Superior temporal gyrus (tissue), 1 donor: ENCODE data around the gene DNAH9.
A peak's percentile ranks its signal among the peaks of the same experiment; 100 is the strongest.

Source experiments
- DNase-seq: peaks from one replicate; pipeline ENCODE4 v3.0.0-alpha.2; 2016; ENCODE audit errors: extremely low spot score

The DNAH9 gene

DNA sequence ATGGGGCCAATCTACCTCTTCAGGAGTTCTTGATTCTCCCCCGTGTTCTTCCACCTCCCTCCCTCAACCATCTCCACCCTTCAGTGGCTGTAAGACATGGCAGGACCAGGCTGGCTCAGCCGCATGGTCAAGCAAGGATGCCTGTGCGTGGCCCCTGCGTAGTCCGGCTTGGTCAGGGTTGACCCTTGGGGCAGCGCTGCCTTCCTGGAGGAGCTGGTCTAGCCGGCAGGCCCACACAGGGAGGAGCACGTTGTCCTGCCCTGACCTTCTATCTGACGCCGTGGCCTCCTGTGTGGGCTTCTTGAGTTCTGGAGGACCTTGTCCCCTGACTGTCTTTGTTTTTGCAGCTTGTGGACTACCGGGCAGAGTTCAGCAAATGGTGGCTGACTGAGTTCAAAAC lies 169.8 kb downstream of the DNAH9 start:
- no peak for DNase-seq

DNA sequence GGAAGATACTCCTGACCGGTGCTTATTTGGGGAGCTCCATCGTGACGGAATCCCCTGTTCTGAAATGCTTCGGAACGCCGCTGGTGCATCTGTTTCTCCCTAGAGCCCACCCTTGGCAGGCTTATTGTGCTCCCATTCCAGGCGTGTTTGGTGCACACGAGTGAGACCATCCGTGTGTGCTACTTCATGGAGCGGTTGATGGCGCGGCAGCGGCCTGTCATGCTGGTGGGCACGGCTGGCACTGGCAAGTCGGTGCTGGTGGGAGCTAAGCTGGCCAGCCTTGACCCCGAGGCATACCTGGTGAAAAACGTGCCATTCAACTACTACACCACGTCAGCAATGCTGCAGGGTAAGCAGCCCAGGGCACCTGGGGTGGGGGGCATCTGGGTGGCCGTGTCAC lies 170.7 kb downstream of the DNAH9 start:
- DNase-seq = no peak

DNA sequence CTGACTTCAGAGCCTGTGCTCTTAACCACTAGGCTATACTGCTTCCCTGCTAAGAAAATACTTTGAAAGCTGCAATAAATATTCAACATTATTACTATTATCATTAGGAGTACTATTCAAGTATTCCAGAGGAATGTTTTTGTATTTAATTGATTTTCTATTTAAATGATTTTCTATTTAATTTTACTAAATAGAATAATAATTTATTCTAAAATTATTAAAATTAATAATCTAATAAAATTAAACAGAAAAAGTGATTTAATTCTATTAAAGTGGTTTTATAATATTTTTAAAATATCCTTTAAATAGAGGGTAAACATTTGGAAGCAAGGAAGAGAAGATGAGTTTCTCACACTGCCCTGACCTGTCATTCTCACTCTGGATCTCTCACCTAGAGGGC lies 173.8 kb downstream of the DNAH9 start:
- DNase-seq = no peak

DNA sequence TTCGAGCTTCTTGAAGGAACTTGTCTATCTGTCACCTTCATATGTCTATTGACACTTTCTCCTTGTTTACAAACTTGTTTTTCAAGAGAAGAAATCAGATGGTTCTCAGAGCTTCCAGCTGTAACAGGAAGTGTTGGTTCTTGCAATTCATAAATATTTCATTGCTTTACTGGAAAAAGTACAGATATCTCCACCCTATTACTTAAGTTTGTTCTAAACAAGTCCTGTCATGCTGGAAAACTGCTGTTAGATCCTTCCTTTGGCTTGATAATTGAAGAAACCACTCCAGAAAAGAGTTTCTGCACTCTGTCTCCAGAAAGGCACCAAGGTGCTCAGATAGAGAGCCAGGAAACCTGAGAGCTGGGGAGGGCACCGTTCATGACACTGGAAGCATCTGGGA lies 181.6 kb downstream of the DNAH9 start:
- no peak for DNase-seq

DNA sequence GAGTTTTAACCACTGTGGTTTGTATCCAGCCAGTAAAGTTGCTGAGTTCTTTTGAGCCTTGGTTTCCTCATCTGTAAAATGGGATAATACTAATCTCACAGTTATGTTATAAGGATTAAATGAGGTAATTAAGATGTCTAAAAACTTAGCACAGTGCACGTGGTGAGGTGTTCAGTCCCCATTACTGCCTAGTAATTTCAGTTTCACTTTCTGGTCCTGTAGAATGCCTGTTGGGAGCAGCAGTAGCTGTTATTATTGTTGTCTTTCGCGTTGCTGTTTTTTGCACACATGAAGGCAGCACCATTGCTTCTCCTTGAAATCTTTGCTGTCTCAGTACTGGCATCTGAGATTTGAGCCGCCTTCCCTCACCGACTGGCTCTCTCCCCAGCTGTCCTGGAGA lies 182.4 kb downstream of the DNAH9 start:
- no peak for DNase-seq

DNA sequence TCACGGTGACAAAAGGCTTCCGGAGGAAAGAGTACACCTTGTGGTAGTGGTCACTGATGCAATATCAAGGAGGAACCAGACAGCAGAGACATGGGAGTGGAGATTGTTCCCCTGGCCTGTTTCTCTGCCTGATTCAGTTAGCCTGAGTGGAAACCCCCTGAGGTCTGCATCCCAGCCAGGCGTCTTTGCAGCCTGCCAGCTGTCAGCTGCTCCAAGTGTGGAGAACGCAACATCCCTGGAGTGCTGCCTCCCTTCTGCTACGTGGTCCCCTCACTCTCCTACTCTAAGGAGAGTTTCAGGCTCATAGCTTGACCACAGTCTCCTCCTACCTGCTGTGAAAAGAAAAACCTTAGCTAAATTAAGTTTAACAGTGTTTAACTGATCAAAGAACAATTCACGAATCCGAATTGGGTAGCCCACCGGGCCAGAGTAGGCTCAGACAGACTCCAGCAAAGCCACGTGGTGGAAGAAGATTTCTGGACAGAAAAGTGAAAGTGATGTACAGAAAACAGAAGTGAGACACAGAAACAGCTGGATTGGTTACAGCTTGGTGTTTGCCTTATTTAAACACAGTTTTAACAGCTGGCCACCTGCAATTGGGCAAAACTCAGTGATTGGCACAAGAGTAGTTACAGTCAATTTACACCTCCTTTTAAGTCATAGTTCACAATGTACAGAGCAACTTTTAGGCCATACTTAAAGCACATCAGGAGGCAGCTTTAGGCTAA lies 188.6 kb downstream of the DNAH9 start:
- DNase-seq = no peak

DNA sequence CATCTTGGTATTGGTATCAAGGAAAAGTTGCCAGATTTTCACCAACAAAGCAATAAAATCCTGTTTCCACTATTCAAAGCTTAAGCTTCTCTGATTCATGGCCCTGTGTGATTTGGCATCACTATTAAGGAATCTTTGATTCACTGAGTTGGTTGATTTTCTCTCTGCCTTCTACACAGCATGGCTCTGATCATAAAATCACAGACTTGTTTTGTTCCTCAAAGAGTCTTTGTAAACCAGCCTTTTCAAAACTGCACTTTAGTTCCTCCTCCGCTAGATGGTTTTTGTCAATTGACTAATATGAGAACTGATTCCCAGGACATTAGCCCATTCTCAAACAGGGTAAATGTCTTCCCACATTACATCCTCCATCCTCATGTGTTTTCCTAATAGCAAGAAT lies 197.6 kb downstream of the DNAH9 start:
- peak; percentile 26 for DNase-seq

DNA sequence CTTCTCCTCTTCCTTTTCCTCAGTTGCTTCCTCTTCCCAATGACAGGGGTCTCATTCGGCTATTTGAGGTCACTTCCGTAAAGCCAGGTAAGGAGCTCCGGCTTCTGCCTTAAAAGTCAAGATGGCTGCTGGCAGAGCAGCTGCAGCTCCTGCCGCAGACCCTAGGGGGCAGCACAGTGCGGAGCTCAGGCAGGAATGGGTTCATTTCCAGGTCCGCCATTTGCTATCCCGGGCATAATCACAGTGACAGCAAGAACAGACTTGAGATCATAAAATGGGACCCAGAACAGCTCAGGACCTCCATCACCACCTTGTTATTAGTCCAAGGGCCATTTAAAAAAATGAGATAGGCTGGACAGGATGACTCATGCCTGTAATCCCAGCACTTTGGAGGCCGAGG lies 199.5 kb downstream of the DNAH9 start:
- DNase-seq = no peak

DNA sequence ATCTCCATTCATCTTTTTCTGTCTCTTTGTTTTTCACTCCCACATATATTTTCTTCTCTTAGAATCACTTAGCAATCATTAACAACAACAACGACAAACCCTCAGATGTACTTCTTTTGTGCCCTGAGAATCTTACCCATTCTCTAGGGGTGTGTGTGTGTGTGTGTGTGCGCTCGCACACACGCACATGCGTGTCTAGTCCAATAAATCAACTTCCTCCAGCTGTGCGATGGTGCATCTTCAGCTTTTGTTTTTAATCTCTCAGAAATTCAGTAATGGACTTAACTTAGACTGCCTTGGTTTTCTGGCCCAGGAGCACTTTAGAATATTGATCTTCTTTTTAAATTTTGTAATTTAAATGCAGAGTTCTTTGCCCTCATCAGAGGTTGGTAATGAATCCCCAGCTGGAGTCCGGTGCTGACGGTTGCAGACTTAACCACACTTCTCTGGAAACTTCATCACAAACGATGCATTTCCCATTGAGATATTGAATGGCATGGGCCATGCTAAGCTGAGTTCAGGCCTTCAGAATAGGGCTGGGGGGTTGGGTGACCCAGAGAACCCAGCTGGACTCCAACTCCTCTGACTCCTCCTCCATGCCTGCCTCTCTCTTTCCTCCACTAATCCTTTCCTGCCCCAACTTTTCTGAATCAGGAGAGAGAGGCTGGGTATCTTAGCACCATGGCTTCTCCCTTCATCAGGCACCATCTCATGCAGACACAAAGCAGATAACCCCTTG lies 205.1 kb downstream of the DNAH9 start:
- DNase-seq = no peak

DNA sequence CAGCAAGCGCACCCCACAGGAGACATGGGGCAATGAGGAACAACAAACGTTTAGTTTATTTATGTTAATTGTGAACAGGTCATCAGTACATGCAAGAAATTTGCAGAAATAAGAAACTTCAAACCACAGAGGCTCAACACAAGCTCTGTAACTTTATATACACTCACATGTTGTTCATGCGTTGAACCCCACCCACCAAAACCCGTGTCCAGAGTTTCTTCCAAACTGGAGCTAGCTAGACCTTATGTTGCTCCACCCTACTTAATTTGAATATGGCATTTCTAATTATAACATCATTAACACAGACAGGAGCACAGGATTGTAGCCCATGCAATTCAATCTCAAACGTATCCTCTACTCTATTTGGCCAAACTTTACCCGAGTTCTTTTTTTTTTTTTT lies 206.9 kb downstream of the DNAH9 start:
- DNase-seq = no peak

DNA sequence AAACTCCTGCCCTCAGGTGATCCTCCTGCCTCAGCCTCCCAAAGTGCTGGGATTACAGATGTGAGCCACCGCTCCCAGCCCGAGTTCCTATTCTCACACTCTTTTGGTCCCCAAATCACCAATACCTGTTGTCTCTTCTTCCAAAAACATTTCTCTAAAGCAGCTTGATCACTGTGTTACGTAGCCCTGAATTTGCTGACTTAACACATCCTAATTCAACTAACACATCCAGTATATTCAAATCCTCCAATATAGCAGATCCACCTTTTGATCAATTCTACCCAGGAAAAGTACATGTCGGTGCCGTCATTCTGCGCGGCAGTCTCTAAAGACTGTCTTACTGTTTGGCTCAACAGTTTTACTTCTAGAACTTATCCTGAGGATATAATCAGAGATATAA lies 207.7 kb downstream of the DNAH9 start:
- DNase-seq = no peak

DNA sequence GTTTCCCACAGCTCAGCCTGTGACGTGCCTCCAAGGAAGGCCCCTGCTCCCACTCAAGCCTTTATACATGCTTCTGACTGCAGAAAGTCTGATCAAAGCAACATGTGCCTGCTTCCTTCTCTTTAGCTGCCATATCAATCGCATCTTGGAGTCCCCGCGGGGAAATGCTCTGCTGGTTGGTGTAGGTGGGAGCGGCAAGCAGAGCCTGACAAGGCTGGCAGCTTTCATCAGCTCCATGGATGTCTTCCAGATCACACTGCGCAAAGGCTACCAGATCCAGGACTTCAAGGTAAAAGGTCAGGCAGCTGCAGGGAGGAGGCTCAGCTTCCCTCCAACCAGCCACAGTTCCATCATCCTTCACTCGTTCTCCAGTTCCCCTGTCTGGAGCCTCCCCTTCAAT lies 209.3 kb downstream of the DNAH9 start:
- no peak for DNase-seq

DNA sequence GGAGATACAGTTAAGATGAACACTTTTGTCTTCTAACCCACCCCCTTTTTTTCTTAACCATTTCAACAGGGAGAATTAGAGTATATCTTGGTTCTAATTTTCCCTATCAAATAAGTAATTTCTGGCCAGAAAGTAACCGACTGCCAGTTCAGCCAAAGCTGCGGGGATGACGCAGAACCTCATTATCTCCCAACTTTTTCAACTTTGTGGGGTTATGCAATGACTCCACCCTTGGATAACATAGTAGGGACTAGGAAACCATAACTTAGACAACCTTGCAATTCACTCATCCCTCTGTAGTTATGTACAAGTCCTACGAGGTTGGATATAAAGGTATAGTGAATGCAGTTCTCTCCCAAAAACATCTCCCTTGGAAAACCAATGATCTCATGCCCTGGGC lies 215.0 kb downstream of the DNAH9 start:
- no peak for DNase-seq

DNA sequence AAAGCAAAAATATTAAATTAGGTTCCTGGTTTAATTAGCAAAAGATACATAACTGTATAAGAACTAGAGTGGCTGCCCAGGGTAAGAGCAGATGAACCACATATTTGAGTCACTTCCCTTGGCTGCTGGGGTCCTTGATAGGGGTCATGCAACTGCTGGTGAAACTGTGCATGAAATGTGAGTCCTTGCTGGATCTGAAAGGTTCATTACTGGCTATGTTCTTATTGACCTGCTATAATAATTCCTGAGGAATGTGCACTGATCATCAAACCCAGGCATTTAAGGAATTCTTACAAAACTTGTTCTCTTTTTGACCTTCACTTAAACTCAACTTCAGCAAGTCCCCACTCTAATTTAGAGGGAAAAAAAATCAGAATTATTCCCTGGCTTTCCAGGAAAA lies 215.6 kb downstream of the DNAH9 start:
- DNase-seq = no peak

DNA sequence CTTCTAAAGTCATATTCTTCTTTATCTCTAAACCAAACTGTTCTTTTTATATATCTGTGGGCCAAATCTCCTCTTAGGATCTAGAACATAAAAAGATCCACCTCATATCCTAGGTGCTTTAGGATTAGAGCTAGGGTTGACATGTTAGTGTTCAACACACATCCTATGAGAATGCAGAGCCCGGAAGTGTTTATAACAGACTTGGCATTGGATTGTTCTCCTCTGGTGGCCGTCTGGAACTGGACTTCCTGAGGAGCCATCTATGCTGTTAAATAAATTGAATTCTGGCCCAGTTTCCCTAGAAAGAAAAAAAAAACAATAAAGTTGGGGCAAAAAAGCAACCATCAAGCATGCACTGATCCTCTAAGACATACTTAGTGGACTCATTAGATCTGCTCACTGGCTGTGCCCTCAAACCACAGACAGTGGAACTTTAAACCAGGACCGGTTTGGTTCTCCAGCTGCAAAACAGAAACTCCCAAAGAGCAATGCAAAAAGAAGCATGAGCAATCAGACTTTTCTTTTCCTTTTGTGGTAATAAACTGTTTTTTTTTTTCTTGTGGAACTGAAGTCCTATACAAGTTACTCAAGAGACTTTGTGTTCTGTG lies 216.5 kb downstream of the DNAH9 start:
- no peak for DNase-seq

DNA sequence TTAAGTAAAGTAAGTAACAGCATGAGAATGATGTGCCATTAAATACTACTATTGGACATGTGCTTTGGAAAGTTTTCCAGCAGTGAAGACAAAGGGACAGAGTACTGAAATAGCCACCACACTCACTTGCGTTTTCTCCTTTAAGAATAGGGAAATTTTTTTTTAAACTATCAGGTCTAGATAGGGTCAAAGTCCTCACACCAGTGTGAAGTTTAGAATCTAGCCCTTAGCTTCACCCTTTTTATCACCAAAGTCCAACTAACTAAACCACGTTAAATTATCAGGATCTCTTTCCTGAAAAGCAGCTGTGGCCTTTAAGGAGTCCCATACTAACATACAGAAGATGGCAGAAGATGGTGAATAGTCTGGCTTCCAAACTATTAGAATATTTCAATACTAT lies 218.1 kb downstream of the DNAH9 start:
- no peak for DNase-seq

DNA sequence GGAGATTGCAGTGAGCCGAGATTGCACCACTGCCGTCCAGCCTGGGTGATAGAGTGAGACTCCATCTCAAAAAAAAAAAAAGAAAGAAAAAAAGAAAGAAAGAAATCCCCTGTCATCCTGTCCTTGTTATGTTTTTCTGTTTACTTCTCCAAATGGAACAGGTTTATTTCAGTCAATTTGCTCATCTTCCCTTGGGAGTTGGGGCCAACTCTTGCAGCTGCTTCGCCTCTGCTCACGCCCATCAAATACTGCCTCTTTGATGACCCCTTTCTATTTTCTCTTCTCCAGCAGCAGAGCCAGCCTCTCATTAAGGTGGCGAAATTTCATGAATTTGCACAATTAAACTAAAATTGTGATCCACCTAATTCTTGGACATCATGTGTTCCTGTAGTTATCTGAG lies 225.6 kb downstream of the DNAH9 start:
- no peak for DNase-seq

DNA sequence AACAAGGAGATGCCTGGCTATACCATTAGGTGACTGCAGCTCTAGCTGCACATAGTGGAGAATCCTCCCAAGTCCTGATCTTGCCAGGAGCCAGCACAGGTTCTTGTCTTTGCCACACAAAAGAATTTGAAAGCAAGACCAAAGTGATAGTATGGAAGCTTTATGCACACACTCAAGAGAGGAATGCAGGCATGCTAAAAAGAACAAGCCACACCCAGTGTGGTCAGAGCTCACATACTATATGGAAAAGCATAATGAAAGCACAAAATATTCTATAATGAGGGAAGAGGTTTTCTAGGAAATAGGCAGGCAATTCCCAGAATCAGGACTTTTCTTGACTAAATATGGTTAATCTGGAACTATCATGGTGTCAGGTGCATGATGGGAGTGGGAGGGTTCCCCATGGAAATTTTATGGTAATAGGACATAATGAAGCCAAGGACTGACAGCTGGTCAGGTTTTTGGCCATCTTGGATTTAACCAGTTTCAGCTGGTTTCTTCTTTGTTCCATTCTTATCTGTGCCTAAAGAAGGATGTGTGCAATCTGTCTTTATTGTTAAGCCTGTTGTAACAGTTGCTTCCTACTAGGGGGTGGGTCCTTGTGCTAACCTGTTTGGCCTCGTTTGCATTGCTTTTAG lies 227.4 kb downstream of the DNAH9 start:
- DNase-seq = peak; percentile 11

DNA sequence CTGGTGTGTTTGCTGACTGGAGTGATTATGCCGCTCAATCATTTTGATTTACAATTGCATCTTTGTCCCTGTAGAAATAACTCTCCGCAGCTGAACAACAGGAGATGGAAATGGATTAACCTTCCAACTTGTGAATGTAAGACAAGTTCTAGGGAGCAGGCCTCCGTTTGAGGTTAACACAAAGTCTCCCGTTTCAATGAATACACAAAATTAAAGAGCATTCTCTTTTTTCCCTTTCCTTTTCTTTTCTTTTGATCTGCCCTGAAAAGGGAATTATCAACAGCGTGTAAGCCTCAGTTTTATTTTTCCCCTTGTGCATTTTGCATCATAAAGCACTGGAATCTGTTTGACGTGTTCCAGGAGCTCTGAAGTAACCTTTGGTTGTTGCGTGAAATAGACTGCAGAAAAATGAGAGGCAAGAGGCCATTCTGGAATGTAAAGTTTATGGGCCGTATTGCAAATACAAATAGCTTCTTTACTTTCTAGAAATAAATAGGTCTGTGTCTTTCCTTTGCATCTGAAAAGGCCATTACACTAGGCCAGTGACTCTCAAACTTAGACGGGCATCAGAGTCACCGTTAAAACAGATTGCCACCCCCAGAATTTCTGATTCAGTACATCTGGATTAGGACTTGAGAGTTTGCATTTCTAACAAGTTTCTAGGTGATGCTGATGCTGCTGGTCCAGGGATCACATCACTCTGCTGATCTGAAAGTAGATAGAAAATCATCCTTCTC lies 234.3 kb downstream of the DNAH9 start:
- DNase-seq = no peak

DNA sequence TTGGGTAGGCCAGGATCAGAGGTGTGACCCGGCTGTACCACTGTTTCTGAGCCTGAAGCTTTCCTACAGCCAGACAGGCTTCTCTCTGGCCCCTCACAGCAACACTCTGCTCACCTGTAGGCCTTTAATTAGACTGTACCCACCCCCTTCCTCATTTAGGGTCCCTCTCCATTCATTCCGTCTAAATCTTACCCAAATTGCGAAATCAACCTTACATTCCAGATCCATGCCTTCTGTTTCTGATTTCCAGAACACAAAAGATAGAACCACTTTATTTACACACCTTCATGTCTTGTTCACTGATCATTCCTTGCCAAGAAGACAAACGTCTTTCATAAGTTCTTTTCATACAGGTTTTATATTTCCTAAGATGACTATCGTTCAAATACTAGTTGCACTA lies 238.2 kb downstream of the DNAH9 start:
- DNase-seq = no peak

DNA sequence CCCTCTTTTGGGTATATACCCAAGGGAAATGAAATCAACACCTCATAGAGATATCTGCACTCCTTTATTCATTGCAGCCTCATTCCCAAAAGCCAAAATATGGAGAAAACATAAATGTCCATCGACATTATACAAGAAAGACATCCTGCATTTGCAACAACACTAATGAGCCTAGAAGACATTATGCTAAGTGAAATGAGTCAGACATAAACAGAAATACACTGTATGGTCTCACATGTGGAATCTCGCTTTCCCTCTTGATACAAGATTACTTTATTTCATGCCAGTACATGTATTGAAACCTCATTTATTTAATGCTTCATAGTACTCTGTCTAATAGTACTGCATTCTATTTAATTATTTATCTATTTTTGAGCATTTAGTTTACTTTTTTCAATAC lies 241.8 kb downstream of the DNAH9 start:
- no peak for DNase-seq

DNA sequence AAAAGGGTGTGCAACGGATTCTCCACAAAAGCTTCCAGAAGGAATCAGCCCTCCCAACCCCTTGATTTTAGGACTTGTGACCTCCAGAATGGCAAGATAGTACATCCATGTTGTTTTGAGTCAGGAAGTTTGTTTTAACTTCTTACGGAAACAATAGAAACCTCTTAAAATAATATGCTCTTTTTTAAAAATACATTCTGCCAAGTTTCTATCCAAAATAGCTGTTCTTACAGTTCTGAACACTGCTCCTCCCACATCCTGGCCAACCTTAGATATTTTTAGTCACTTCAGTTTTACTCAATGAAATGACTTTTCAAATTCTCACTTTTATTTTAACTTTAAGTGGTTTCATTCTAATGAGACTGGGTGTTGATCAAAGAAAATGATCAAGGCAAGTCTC lies 242.6 kb downstream of the DNAH9 start:
- DNase-seq = peak; percentile 46
